GM18861 (cell line): ENCODE measurements around the gene SMOC2.

ENCODE experiments used
- ATAC-seq: cut with Tn5 transposase; IDR thresholded peaks from one replicate; pipeline ENCODE4 v1.9.1; 2021; ENCODE audit not compliant: unreplicated experiment

The SMOC2 gene

DNA sequence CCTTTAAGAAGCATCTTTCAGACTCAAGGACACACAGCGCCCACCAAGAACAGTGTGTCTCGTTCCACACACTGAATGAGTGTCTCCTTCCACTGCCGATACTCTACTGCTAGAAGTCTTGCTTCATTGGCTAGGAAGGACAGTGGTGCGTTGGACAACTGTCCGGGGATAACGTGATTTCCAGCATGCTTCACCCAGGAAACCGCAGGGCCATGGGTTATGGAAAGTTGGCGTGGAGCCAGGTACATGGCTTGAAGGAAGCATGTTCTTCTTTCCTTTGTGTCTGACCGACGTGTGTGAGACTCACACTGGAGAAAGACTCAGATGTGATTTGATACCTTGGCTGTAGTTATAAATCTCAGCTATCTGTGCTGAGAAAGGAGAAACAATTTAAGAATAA lies 73.2 kb downstream of the SMOC2 start:
- ATAC-seq, result no peak

DNA sequence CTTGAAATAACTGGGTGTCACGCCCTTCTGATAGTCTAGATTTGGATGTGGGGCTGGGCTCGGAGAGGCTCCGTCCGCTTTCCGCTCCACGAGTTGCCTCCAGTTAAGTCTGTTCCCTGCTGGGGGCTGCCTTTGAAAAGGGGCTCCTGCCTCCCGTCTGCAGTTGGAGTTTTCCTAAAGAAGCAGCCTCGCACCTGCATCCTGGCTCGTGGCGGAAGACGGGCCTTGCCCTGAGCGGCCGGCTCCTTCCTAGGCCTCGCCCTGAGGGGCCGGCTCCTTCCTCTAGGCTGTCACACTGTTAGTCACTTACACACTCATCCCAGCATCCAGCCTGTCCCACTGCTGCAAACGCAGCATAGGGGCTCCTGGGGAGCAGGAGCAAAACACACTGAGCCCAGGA lies 74.4 kb downstream of the SMOC2 start:
- no peak for ATAC-seq

DNA sequence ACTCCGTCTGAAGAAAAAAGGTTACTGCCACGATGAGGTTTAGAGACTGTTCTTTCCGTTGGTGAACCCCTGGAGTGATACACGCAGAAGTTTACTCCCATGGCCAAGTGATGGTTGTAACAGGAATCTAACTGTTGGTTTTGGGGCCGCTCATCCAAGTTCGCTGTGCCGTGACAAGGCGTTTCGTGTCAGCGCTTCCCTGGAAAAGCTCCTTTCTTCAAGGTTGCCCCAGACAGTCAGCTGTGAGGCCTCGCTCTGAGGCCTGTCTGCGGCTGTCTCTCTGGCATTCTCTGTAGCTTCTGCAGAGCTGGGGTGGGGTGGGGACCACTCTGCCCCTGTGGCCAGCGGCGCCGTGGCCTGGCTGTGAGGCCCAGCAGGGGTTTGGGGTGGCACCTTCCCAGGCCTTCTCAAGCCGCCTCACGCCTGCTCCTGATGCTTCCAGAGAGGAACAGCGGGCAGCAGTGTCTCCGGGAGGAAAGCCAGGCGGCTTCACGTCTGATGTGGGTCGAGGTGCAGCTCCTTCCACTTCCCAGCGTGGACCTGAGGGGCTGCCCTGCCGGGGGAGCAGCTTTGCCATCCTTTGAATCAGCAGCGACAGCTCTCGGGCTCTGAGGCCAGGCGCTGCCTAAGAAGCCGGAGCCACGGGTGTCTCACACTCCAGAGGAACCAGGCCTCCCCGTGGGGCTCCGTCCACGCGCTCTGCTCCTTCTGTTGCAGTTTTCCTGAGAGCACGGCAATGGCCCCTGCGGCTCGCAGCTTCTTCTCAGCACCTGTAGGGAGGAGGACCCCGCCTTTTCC lies 76.2 kb downstream of the SMOC2 start:
- ATAC-seq, result no peak

DNA sequence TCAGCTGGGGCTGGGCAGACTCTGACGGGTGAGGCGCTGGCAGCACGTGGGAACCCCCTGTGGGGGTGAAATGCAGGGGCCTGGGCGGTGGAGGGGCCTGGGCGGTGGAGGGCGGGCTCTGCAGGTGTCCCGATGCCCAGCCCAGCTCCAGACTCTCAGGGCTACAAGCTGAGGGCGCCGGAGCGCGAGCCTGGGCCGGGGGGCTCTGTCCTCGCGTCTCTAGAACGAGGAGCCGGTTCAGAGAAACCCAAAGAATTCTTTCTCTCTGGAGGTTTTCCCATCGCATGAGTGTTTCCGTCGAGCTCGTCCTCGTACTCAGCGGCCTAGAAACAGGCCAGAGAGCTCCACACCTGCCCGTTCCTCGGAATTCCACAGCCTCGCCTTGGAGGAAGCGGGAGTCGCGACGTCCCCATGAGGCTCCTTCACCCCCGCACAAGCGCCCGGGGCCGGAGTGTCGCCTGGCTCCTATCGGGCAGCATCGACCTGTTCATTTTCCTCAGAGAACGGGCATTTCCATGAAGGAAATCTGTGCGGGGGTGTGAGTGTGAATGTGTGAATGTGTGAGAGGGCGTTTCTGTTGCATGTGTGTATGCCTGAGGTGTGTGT lies 76.9 kb downstream of the SMOC2 start:
- no peak for ATAC-seq

DNA sequence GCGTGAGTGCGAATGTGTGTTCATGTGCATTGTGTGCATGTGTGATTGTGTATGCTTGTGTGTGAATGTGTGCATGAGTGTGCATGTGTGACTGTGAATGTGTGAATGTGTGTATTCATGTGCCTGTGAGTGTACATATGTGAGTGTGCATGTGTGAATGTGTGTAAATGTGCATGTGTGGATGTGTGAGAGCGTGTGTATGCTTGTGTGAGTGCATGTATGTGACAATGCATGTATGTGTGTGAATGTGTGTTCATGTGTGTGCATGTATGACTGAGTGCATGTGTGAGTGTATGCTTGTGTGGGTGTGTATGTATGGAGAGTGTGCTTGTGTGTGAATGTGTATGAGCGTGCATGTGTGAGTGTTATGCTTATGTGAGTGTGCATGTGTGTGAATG lies 77.4 kb downstream of the SMOC2 start:
- no peak for ATAC-seq

GRCh38 chr6:168518867-168519266 lies 77.9 kb downstream of the SMOC2 start:
- ATAC-seq, result no peak

- no peak for ATAC-seq
These were observed 79.2 kb downstream of the SMOC2 start for GRCh38 chr6:168520233-168520632.

- ATAC-seq, result no peak
These were observed 83.6 kb downstream of the SMOC2 start for GRCh38 chr6:168524571-168525001.

DNA sequence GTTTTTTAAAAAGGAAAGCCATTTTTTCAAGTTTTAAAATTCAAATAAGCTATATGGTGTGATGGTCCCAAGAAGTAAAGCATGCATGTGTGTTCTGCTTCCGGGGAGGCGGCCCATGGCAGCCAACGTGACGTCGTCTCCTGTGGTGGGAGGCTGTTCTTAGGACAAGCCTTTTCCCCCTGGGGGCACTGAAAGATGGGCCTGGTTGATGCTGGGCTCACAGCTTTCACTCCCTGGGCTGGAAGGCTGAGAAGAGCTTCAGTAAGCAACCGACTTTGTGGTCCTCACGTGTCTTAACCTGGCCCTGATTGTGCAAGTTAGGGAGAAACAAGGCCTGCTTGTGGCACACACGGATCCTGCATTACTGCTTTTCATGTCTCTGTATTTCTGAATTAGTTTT lies 84.1 kb downstream of the SMOC2 start:
- no peak for ATAC-seq

DNA sequence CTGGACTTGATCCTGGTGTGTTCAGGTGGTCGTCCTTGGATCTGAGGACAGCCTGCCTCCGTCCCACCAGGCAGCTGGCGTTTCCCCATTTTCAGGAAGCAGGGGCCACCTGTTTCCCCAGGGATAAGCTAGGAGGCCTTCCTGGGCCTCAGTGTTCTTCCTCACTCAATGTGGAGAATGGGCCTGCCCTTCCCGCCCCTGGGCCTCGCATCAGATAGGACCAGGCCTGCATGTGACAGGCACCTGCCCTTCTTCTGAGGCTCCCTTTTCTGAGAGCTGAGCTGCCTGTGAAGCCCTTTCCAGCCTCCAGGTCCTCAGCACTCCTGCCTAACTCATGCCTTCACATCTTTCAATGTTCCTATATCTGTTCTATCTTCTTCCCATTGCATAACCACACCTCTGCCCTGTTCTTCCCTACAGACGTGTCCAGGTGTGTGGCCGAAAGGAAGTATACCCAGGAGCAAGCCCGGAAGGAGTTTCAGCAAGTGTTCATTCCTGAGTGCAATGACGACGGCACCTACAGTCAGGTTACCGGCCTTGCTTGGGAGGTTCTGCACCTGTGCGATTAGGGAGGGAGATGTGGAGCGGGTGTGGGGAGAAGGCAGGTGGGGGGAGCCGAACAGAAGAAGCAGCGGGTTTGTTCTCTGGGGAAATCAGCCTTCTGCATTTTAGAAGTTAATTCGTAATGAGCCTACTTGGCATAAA lies 85.1 kb downstream of the SMOC2 start:
- no peak for ATAC-seq

DNA sequence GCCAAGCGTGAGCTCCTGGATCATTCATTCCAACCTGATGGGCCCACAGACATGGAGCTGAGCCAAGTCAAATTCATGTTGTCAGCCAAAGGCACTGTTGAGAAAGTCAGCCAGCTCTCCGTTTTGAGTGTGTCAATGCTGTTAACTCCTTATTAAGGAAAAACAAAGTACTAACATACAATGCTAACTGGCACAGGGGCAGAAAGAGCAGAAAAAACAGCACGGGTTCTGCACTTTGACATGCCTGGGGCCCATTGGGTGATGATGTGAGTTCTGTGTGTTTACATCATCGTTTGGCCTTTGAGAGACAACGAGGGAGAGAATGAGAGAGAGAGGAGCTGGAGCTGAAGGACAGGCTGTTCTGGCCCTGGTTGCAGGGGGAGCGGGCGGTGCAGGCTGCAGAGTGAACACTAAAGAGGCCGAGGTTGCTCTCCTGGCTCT lies 85.9 kb downstream of the SMOC2 start:
- ATAC-seq, result no peak

DNA sequence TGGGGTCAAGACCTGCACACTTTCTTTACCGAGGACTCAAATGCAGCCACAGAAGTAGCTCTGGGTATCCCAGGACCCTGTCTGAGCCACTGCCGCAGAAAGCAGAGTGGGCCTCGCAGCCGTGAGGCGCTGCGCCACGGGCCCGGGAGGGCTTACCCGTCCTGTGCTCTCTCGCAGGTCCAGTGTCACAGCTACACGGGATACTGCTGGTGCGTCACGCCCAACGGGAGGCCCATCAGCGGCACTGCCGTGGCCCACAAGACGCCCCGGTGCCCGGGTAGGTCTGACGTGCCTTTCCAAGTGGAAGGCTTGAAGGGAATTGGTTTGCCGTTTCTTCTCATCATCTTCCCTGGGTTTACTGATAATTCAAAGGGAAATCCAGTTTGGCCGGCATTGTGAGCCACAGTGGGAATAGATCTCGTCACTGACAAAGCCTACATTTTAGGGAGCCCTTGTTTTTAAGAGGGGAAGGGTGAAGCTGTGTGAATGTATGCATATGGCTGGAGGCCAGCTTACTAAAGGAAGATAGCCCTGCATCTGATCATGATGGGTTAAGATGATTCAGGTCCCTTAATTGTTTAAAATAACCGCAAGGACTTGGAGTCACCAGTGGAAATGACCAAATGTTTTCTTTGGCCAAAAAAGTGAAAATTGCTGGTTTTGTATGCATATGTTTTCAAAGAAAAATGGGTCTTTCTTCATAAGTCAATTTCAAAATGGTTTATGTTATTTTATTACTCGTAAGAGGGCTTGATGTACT lies 86.6 kb downstream of the SMOC2 start:
- ATAC-seq, result no peak

DNA sequence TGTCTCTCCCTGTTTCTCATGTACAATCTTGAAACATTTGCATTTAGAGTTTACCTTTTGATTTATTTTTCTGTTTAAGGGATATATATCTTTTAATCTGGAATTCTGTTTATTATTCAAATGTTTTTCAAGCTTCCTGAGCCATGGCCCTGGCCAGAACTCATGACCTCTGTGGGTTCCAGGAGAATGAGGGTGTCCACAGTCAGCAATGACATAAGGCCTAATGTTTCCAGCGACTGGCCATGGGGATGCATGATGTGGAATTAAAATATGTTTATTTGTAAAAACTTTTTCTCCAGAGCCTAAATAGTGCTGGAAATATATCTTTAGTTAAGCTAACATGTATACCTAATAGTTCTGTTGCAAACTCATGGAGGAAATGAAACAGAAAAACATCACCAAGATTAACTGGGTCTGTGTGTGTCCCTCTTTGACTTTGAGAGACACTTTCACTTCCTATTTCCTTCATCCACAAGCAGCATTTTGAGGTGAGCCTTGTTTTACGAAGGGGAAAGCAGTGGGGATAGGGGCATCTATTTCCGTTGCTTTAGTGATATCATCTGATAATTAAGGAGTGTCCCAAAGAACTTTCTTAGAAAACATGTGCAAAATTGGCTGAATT lies 87.6 kb downstream of the SMOC2 start:
- ATAC-seq, result no peak

GRCh38 chr6:168529214-168529613 lies 88.2 kb downstream of the SMOC2 start:
- no peak for ATAC-seq

- no peak for ATAC-seq
These were observed 89.7 kb downstream of the SMOC2 start for GRCh38 chr6:168530653-168531071.

GRCh38 chr6:168532070-168532469 lies 91.1 kb downstream of the SMOC2 start:
- ATAC-seq, result no peak

- no peak for ATAC-seq
These were observed 92.4 kb downstream of the SMOC2 start for GRCh38 chr6:168533414-168533813.

- no peak for ATAC-seq
These were observed 93.3 kb downstream of the SMOC2 start for GRCh38 chr6:168534265-168534664.

- no peak for ATAC-seq
These were observed 94.7 kb downstream of the SMOC2 start for GRCh38 chr6:168535711-168536110.

DNA sequence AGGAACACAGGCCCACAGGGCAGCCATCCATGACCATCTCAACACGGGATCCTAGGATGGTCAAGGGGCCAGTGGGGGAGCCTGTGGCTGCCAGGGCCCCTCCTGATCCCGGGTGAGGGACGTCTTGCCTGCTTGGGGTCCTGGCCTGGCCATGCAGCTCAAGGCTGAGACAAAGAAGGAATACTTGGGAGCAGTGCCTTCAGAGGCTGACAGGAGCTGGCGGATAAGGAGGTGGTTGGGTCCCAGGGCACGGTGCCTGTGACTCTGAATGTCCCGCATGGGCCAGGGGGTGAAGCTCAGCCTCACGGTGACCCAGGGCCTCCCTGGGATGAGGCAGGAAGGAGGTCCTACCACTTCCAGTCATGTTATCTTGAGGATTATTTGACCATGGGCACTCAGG lies 95.2 kb downstream of the SMOC2 start:
- no peak for ATAC-seq
